Activated CD4-positive, alpha-beta T cell treated with anti-CD3 and anti-CD28 coated beads, Interleukin-2, amount 10 ng/mL, durations not matched to agents 24 days and 14 days (primary cell): ENCODE data around the gene TCF3. TPM values are rescaled to one million over a fixed set of nuclear protein-coding genes. Genes with fewer than 3 reads are reported as not detected.
A peak's percentile ranks its signal among the peaks of the same experiment; 100 is the strongest.
"Not testable (repeated sequence)": the region's sequence is repeated elsewhere in the genome, so short reads cannot be mapped to it uniquely, and the experiment has no call there.

Experiments used
- DNase-seq: peaks from one replicate; pipeline ENCODE4 v3.0.0; 2022
- H3K27ac Mint-ChIP-seq: one replicate; pipeline ENCODE4 v1.8.0; 2022; ENCODE audit warnings: mild to moderate bottlenecking, mixed read lengths
- H3K27me3 Mint-ChIP-seq: one replicate; pipeline ENCODE4 v1.8.0; 2022; ENCODE audit warnings: mixed read lengths
- H3K36me3 Mint-ChIP-seq: one replicate; pipeline ENCODE4 v1.8.0; 2022; ENCODE audit warnings: low read depth, mild to moderate bottlenecking, mixed read lengths
- H3K4me1 Mint-ChIP-seq: one replicate; pipeline ENCODE4 v1.8.0; 2021; ENCODE audit warnings: mixed read lengths
- H3K4me3 Mint-ChIP-seq: one replicate; pipeline ENCODE4 v1.8.0; 2022; ENCODE audit warnings: mild to moderate bottlenecking, moderate library complexity, mixed read lengths
- H3K9me3 Mint-ChIP-seq: one replicate; pipeline ENCODE4 v1.8.0; 2021; ENCODE audit warnings: mixed read lengths
- intact Hi-C: fragments of 100-400 bp; cut with micrococcal nuclease; formaldehyde crosslinking; loops from one replicate; pipeline ENCODE4 v1.15.1; 2023
- total RNA-seq: library from RNA; stranded (reverse); gene quantifications from 2 replicates; pipeline ENCODE4 v1.2.3, GENCODE V29; 2022

Gene TCF3
- total RNA-seq, 1 donor from 2014 or later: 154 TPM

DNA sequence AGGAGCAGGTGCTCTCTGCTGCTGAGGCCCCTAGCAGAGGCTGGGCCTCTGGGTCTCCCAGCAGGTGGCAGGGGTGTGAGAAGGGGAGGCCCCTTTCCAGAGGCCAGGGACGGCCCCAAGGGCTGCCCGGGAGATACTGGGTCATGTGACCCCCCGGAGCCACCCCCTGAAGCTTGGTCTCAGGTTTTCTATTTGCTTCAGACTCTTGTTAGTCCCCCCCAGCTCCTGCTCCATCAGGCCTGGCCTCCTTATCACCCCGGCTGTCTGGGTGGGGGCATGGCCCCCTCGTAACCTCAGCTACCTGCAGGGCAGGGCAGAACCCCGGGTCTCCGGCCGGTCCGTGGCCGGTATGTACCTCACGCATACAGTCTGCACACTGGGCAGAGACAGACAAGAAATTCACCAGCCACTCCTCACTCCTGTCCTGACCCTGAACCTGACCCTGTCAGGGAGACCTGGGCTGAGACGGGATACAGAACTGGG, 13.2 kb upstream of the TCF3 start:
- no peak for DNase-seq
- Mint-ChIP-seq H3K27me3 (peaks cover 28% of the 10 kb centered on the region), H3K4me3 (no peak overlapping the region), H3K27ac (no peak overlapping the region), H3K4me1 (peaks cover 7% of the 10 kb centered on the region), H3K9me3 (no peaks in the 10 kb centered on the region), H3K36me3 (no peaks in the 10 kb centered on the region)
- intact Hi-C loops: no loop called here

DNA sequence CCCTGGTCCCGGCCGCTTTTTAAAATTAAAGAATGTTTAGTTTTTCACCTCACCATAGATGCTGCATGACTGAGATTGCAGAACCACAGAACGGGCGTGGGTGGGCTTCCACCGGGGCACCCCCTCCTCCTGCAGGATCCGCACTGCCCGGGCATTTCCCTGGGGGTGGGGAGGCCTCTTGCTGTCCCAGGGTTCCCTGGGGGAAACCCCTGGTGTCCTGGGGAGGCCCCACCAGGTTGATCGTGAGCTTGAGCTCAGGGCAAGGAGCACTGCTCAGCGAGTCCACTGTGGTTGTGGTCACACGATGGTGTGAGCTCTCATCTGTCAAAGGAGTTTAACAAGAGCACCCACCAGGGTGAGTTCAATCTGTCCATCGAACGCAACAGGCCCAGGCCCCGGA, 11.4 kb upstream of the TCF3 start:
- H3K4me1 Mint-ChIP-seq: peaks cover 7% of the 10 kb centered on the region
- H3K9me3 Mint-ChIP-seq: no peaks in the 10 kb centered on the region
- no peak overlapping the region for H3K27ac Mint-ChIP-seq
- H3K36me3 Mint-ChIP-seq: no peaks in the 10 kb centered on the region
- H3K27me3 Mint-ChIP-seq: peaks cover 15% of the 10 kb centered on the region
- DNase-seq: no peak
- H3K4me3 Mint-ChIP-seq: no peak overlapping the region
- intact Hi-C loops: no loop called here

DNA sequence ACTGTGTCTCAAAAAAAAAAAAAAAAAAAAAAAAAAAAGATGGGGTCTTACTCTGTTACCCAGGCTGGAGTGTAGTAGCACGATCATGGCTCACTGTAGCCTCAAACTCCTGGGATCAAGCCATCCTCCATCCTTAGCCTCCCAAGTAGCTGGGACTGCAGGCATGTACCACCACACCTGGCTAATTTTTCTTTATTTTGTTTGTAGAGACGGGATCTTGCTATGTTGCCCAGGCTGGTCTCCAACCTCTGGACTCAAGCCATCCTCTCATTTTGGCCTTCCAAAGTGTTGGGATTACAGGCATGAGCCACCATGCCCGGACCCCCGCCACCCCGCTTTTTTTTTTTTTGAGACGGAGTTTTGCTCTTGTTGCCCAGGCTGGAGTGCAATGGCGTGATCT, 10.8 kb upstream of the TCF3 start:
- H3K4me1 Mint-ChIP-seq, H3K4me3 Mint-ChIP-seq, intact Hi-C loops, H3K36me3 Mint-ChIP-seq, DNase-seq, H3K9me3 Mint-ChIP-seq, H3K27ac Mint-ChIP-seq: not testable (repeated sequence)
- H3K27me3 Mint-ChIP-seq: peaks cover 10% of the 10 kb centered on the region

DNA sequence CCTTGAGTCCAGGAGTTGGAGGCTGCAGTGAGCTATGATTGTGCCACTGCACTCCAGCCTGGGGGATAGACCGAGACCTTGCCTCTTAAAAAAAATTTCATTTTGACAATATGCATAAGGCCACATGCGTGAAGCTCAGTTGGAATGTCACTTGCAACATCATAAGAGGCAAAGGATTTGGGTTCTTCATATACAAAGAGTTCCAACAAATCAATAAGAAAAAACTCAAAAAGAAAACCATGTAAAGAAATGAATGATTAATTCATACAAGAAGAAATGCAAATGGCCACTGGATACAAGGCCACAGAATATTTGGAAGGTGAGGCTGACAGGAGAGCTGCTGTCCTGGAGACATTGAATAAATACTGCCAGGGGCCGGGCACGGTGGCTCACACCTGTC, 9.6 kb upstream of the TCF3 start:
- Mint-ChIP-seq H3K9me3 (no peaks in the 10 kb centered on the region), H3K27me3 (peaks cover 2% of the 10 kb centered on the region), H3K27ac (no peak overlapping the region), H3K4me1 (no peaks in the 10 kb centered on the region), H3K4me3 (no peak overlapping the region), H3K36me3 (no peaks in the 10 kb centered on the region)
- intact Hi-C loops: no loop called here
- no peak for DNase-seq

DNA sequence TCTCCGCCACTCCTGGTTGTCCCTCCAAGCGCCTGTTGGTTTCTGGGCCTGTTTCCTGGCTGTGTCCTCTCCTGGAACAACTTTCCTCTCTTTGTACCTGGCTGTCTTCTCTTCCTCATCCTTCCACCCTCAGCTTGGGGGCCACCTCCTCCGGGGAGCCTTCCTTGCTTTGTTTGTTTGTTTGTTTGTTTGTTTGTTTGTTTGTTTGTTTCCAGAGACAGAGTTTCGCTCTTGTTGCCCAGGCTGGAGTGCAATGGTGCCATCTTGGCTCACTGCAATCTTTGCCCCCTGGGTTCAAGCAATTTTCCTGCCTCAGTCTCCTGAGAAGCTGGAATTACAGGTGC, 6.6 kb upstream of the TCF3 start:
- intact Hi-C loops: no loop called here
- Mint-ChIP-seq H3K27me3 (no peaks in the 10 kb centered on the region), H3K4me3 (no peak overlapping the region), H3K36me3 (no peaks in the 10 kb centered on the region), H3K9me3 (no peaks in the 10 kb centered on the region), H3K27ac (no peak overlapping the region), H3K4me1 (no peaks in the 10 kb centered on the region)
- DNase-seq: no peak

DNA sequence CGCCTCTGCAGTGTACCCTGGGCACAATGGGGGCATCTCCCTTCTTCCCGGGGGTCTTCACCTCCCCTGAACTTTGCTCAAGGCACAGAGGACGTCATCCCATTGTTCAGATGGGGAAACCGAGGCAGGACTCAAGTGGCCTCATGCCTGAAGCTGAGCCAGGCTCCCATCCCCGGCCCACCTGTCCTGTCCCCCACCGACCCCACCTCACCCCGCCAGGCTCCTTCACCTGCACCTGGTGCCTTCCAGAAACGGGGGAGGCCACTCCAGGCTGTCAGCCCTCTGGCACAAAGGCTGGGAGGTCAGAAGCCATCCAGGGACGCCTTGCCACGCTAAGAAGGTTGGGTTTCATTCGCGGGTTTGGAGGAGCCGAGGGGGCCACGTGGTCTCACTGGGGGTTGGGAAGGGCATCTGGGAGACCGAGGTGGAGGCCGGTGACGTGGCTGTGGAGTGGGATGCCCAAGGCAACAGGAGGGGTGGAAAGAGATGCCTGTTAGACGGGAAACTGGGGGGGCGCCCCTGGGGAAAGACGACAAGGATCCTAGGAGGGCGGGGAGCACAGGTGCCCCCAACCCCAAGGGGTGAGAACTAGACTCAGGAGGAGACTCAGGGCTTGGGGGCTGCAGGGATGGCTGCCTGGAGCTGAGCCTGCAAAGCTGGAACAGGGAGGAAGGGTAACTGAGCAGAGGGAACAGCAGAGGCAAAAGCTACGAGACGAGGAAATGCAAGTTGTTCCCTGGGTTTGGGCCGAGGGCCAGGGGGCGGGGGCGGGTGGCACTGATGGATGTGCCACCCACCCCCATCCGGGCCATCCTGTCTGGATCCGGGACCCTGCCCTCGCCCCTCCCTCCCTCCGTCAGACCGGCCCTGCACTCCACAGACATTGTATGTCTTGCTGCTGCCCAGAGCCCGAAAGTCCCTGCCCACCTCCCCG, 6.0 kb upstream of the TCF3 start:
- Mint-ChIP-seq H3K36me3 (no peaks in the 10 kb centered on the region), H3K27me3 (no peaks in the 10 kb centered on the region), H3K9me3 (no peaks in the 10 kb centered on the region), H3K4me3 (no peak overlapping the region), H3K4me1 (no peaks in the 10 kb centered on the region), H3K27ac (no peak overlapping the region)
- DNase-seq: no peak
- intact Hi-C loops: no loop called here

DNA sequence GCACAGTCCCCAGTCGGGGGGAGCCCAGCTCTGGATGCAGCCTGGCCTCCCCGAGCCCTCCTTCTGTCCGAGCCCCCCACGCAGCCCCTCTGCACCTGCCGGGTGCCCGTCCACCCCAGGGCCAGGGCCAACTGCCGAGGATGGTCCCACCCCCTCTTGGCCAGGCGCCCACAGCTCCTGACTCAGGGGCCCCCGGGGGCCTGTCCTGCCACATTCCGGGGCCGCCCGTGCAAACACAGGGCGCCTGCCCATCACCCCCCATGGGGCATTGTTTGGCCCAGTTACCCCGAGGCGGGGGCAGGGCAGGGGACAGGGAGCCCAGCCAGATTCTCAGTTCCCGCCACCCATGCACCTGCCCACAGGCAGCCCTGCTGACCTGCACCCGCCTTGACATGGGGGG, 5.3 kb upstream of the TCF3 start:
- Mint-ChIP-seq H3K4me3 (no peak overlapping the region), H3K36me3 (no peaks in the 10 kb centered on the region), H3K27ac (no peak overlapping the region), H3K9me3 (no peaks in the 10 kb centered on the region), H3K4me1 (peaks cover 3% of the 10 kb centered on the region), H3K27me3 (no peaks in the 10 kb centered on the region)
- DNase-seq: no peak
- intact Hi-C loops: no loop called here

DNA sequence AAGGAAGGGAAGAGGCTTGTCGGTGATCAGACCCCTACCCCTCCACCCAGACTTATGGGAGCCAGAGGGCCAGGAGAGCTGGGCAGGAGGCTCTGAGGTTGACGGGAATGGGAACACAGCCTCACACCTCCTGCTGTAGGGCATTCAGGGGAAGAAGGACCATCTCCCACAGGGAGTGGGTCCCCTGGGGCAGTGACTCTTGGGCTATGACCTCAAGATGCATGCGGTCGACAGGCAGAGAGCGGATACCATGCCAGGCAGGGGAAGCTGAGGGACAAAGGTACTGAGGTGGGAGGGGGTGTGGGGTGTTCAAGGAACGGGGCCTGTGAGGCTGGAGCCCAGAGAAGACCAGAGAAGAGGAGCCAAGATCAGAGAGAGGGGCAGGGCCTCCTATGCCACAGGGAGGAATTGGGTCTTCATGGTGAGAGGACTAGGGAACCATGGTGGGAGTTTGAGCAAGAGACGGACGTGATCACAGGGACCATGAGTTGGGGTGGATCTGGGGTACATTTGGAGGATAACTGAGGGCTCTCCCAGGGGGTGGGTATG, 4.6 kb upstream of the TCF3 start:
- Mint-ChIP-seq H3K4me3 (no peak overlapping the region), H3K4me1 (peaks cover 3% of the 10 kb centered on the region), H3K36me3 (no peaks in the 10 kb centered on the region), H3K9me3 (no peaks in the 10 kb centered on the region), H3K27me3 (no peaks in the 10 kb centered on the region), H3K27ac (no peak overlapping the region)
- DNase-seq: no peak
- intact Hi-C loops: no loop called here

DNA sequence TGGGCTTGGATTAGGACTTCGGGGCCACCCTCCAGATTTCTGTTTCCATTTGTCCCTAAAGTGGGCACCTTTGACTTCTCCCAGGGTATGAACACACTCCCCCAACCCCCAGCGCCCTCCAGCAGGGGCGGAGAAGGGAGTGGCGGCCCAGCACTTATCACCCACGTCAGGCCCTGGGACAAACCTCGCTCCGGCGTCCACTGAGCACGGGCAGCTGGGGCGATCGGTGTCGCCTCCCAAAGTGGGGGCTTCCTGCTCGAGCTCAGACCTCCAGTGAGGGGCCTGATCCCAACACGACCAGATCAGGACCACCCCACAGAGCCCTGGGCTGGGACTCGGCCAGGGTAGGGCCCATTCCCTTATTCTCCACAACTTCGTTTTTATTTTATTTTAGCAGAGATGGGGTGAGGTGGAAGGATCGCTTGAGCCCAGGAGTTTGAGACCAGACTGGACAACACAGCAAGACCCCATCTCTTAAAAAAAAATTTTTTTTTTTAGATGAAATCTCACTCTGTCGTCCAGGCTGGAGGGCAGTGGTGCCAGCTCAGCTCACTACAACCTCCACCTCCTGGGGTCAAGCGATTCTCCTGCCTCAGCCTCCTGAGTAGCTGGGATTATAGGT, 3.7 kb upstream of the TCF3 start:
- H3K4me3 Mint-ChIP-seq: no peak overlapping the region
- H3K27ac Mint-ChIP-seq: no peak overlapping the region
- no peak for DNase-seq
- intact Hi-C loops: no loop called here
- peaks cover 2% of the 10 kb centered on the region for H3K36me3 Mint-ChIP-seq
- no peaks in the 10 kb centered on the region for H3K9me3 Mint-ChIP-seq
- H3K4me1 Mint-ChIP-seq: peaks cover 5% of the 10 kb centered on the region
- no peaks in the 10 kb centered on the region for H3K27me3 Mint-ChIP-seq

DNA sequence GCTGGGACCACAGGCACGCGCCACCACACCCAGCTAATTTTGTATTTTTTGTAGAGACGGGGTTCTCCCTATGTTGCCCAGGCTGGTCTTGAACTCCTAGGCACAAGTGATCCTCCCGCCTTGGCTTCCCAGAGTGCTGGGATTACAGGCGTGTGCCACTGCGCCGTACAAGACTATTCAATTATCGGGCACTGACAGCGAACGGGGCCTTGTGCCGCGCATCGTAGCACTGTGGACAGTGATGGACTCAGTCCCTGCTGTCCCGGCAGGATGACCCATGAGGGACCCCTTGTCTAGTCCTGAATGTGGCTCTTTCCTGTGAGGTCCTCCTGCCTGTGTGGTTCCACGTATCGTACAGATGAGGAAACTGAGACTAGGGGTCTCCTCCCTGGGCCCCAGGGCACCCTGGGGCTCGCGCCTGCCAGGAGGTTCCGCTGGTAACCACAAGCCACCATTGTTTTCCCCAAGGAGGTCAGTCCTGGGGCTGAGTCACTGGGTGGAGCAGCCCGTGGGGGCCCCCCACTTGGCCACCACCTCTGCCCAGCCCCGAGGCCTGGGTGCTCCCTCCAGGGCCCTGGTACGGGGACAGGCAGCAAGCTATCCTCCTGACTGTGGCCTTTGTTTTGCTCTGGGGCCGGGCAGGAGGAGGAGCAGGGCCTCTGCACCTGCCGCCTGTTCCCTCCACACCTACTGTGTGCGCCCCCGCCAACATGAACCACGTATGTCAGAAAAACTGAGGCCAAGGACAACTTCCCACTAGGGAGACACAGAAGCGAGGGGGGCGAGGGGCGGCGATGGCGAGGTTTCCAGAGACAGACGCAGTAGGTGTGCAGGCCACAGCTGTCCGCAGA, 2.9 kb upstream of the TCF3 start:
- Mint-ChIP-seq H3K27ac (no peak overlapping the region), H3K4me1 (peaks cover 11% of the 10 kb centered on the region), H3K36me3 (peaks cover 7% of the 10 kb centered on the region), H3K27me3 (no peaks in the 10 kb centered on the region), H3K9me3 (no peaks in the 10 kb centered on the region), H3K4me3 (no peak overlapping the region)
- intact Hi-C loops: no loop called here
- DNase-seq: no peak

DNA sequence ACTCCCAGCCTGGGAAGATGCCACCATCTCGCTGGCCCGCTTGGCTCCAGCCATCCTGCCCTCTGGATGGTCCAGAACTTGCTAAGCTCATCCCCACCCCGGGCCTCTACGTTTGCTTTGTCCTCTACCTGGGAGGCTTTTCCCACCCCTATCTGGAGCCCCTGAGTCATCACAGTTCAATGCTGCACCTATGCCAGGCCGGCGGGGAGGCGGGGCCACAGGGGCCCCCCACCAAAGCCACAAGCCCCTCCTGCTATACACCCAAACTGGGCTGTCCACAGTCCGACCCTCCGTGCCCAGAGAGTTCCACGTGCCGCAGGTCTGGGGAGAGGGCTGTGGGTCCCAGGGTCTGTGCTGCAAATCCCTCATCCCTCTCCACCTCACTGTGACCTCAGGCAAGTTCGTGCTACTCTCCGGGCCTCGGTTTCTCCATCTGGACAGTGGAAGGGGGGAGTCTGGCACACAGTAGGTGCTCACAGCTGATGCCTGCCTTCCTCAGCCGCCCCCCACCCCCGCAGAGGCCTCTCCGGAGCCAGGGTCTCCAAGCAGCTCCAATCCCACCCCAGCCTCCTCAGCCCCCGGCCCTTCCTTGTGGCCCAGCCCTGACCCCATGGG, 1.9 kb upstream of the TCF3 start:
- peaks cover 12% of the 10 kb centered on the region for H3K36me3 Mint-ChIP-seq
- no peak for DNase-seq
- peak overlapping the region; percentile 49 for H3K4me3 Mint-ChIP-seq
- H3K27me3 Mint-ChIP-seq: no peaks in the 10 kb centered on the region
- H3K27ac Mint-ChIP-seq: peak overlapping the region; percentile 51
- H3K4me1 Mint-ChIP-seq: peaks cover 12% of the 10 kb centered on the region
- no peaks in the 10 kb centered on the region for H3K9me3 Mint-ChIP-seq
- intact Hi-C loops: loop anchor here (5.0 kb wide), 2 partner anchors 62 to 158 kb away; partner anchors contain the start of genes ATP8B3 and MBD3

DNA sequence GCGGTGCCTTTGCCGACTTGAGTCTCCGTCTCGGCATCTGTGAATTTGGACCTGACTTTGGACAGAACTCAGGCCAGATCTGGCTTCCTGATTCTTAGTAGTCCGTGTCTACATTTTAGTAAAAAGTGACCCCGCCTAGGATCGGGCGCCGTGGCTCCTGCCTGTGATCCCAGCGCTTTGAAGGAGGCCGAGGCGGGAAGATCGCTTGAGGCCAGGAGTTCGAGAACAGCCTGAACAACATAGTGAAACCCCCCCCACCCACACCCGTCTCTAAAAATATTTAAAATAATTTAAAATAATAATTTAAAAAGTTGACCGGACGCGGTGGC, 849 bp upstream of the TCF3 start:
- Mint-ChIP-seq H3K9me3 (no peaks in the 10 kb centered on the region), H3K4me3 (peak overlapping the region; percentile 80), H3K4me1 (peaks cover 17% of the 10 kb centered on the region), H3K36me3 (peaks cover 16% of the 10 kb centered on the region), H3K27ac (peak overlapping the region; percentile 88), H3K27me3 (no peaks in the 10 kb centered on the region)
- intact Hi-C loops: loop anchor here (5.0 kb wide), 2 partner anchors 61 to 159 kb away; partner anchors contain the start of genes ATP8B3 and MBD3
- DNase-seq: no peak

DNA sequence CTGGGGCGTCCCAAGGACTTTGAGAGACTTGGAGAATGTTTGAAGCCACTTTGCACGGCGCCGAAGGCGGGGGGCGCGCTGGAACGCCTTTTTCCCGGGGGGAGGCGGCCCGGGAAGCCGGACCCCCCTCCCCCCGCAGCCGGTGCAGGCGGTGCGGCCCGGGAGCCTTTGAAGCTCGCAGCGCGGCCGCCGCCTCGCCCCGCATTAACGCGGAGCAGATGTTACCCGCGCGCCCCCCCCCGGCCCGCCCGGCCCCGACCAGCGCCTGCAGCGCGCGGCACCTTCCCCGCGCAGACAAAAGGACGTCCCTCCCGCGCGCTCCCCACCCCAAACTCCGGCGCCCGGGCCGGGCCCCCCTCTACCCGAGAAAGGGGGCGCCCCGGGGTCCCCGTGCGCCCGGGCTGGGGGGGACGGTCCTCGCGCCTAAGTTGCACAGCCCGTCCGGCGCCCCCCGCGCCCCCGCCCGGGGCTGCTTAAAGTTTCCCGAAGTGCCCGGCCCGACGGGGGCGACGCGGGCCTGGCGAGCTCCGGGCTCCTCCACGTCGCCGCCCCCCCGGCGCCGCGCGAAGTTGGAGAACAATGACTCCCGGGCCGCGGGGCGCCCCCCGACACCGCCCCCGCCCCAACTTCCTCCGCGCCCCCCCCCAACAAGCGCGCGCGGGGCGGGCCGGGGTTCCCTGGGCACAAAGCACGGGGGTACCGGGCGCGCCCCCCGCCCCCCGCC, 685 bp downstream of the TCF3 start:
- Mint-ChIP-seq H3K4me3 (peak overlapping the region; percentile 94), H3K36me3 (peaks cover 16% of the 10 kb centered on the region), H3K27me3 (no peaks in the 10 kb centered on the region), H3K9me3 (no peaks in the 10 kb centered on the region), H3K4me1 (peaks cover 17% of the 10 kb centered on the region), H3K27ac (peak overlapping the region; percentile 93)
- intact Hi-C loops: loop anchor here (1.0 to 5.0 kb wide), 3 partner anchors 46 to 161 kb away; partner anchors contain the start of genes ATP8B3, MBD3 and UQCR11
- DNase-seq: peak; percentile 81
